Measurements from ENCODE around the gene ITGB4. TPM values are rescaled to one million over a fixed set of nuclear protein-coding genes. Genes with fewer than 3 reads are reported as not detected.

The ITGB4 gene
- polyA plus RNA-seq, 2 of the 4 experiments (the other 2 are of a cell fraction): 20.6 to 37.4 TPM

GRCh38 chr17:75679706-75680211 is 41.5 kb upstream of the ITGB4 start (continued):
- TF ChIP-seq ATOH8 (CRISPR knock-in tag; IDR thresholded peaks at IDR 0.05; ENCODE audit: low read depth) (no peak), PBX3 (IDR thresholded peaks at IDR 0.05) (peak; percentile 72; the same call in 1 of the 2 replicates), MAX (IDR thresholded peaks at IDR 0.05) (peak; percentile 76), REST (IDR thresholded peaks at IDR 0.05) (no peak), USF2 (IDR thresholded peaks at IDR 0.05) (no peak)

GRCh38 chr17:75680431-75680830 is 40.8 kb upstream of the ITGB4 start:
- TF ChIP-seq SMC3 (IDR thresholded peaks at IDR 0.05) (no peak), HOXA7 (CRISPR knock-in tag; IDR thresholded peaks at IDR 0.05) (0 out of 2 replicates have a peak, but pooled peaks have one; percentile 36), POLR2A (IDR thresholded peaks at IDR 0.05; ENCODE audit: low read length) (no peak)
- 86% methylated on average over 10 of the region's 10 CpGs for WGBS (ENCODE audit: missing lambda C conversion rate)
- FAIRE-seq (no peak), ATAC-seq (peak in 1 of 2 experiments; percentile 12; a peak in 2 of 6 replicates), DNase-seq (ENCODE audit: low read depth in 1 of 2, low spot score in 1 of 2) (no peak)
- CTCF ChIA-PET: interaction anchor here (0.7 to 19.2 kb wide), 19 partner anchors 8 to 198 kb away, joined by 3 to 148 read pairs (median 6); partner anchors contain the start of genes RECQL5 and SMIM5
- Histone ChIP-seq H3K27ac (peak overlapping the region; percentile 75 to 93), H3K4me1 (peaks cover 77% of the 10 kb centered on the region), H3K4me3 (no peak overlapping the region), H3K9me3 (no peaks in the 10 kb centered on the region), H3K4me2 (peak overlapping the region; percentile 63)
- POLR2A ChIA-PET: interaction anchor here (0.9 to 1.7 kb wide), 3 partner anchors 26 to 100 kb away, joined by 3 to 6 read pairs (median 3); no protein-coding TSS in a partner anchor

GRCh38 chr17:75681289-75681688 is 40.0 kb upstream of the ITGB4 start:
- ChIA-PET POLR2A (interaction anchor here (1.2 to 1.7 kb wide), 2 partner anchors 67 to 99 kb away, joined by 3 to 6 read pairs; no protein-coding TSS in a partner anchor), CTCF (interaction anchor here (0.7 to 19.2 kb wide), 4 partner anchors 7 to 60 kb away, joined by 3 to 148 read pairs (median 10); partner anchors contain the start of gene SMIM5)
- WGBS (ENCODE audit: missing lambda C conversion rate): 37% methylated on average over 3 of the region's 3 CpGs
- DNase-seq (ENCODE audit: low read depth in 1 of 2, low spot score in 1 of 2): no peak
- TF ChIP-seq SMC3 (IDR thresholded peaks at IDR 0.05) (0 out of 3 replicates have a peak, but pooled peaks have one; percentile 16), ZSCAN20 (CRISPR knock-in tag; IDR thresholded peaks at IDR 0.05) (no peak), FOXS1 (CRISPR knock-in tag; IDR thresholded peaks at IDR 0.05) (no peak), GATA3 (IDR thresholded peaks at IDR 0.05; ENCODE audit: borderline replicate concordance) (no peak)
- Histone ChIP-seq H3K4me1 (peaks cover 85% of the 10 kb centered on the region), H3K4me3 (no peak overlapping the region), H3K9me3 (no peaks in the 10 kb centered on the region), H3K4me2 (peak overlapping the region; percentile 63), H3K27ac (peak overlapping the region; percentile 75 to 93)
- ATAC-seq: peak; percentile 10 to 12; a peak in 2 of 6 replicates
- no peak for FAIRE-seq

- no peak for FAIRE-seq
- POLR2A ChIA-PET: interaction anchor here (0.6 to 1.7 kb wide), 5 partner anchors 10 to 227 kb away, joined by 3 to 11 read pairs (median 3); partner anchors contain the start of gene TMEM94
- DNase-seq (ENCODE audit: low read depth in 1 of 2, low spot score in 1 of 2): peak; percentile 80 to 81
- peak overlapping the region; percentile 64 for H3K4me2 ChIP-seq
- peaks cover 95% of the 10 kb centered on the region for H3K4me1 ChIP-seq
- CTCF ChIA-PET: interaction anchor here (0.7 to 19.2 kb wide), 12 partner anchors 9 to 211 kb away, joined by 3 to 148 read pairs (median 3); partner anchors contain the start of genes RECQL5, SAP30BP and SMIM5
- 19% methylated on average over 4 of the region's 4 CpGs for WGBS (ENCODE audit: missing lambda C conversion rate)
- H3K9me3 ChIP-seq: no peaks in the 10 kb centered on the region
- H3K27ac ChIP-seq: peak overlapping the region; percentile 86 to 93
- H3K4me3 ChIP-seq: no peak overlapping the region
- peak; percentile 62 to 72; a peak in 4 of 6 replicates for ATAC-seq
- 0 out of 2 replicates have a peak, but pooled peaks have one; percentile 34 for TF ChIP-seq MYC (IDR thresholded peaks at IDR 0.05; ENCODE audit: borderline replicate concordance, low read length)
- TF ChIP-seq EHF (CRISPR knock-in tag; IDR thresholded peaks at IDR 0.05): no peak
- no peak for TF ChIP-seq USF2 (IDR thresholded peaks at IDR 0.05)
- TF ChIP-seq JUN (IDR thresholded peaks at IDR 0.05): 0 out of 5 replicates have a peak, but pooled peaks of 1 of the 2 experiments have one; percentile 16
- 0 out of 2 replicates have a peak, but pooled peaks have one; percentile 18 for TF ChIP-seq ZNF302 (CRISPR knock-in tag; IDR thresholded peaks at IDR 0.05)
- no peak for TF ChIP-seq ZSCAN20 (CRISPR knock-in tag; IDR thresholded peaks at IDR 0.05)
- peak; percentile 70 for TF ChIP-seq MAX (IDR thresholded peaks at IDR 0.05)
- no peak for TF ChIP-seq ZFP36 (IDR thresholded peaks at IDR 0.05; ENCODE audit: borderline replicate concordance, partially characterized antibody)
- 0 out of 2 replicates have a peak, but pooled peaks have one; percentile 15 for TF ChIP-seq HOXB5 (CRISPR knock-in tag; IDR thresholded peaks at IDR 0.05)
- peak in 1 of 2 experiments; percentile 19; a peak in 1 of 5 replicates for TF ChIP-seq RAD21 (conservative IDR thresholded peaks at IDR 0.05 in 1 of 2, IDR thresholded peaks at IDR 0.05 in 1 of 2)
- no peak for TF ChIP-seq RCOR1 (IDR thresholded peaks at IDR 0.05; ENCODE audit: low read depth, low read length)
- TF ChIP-seq HOXA7 (CRISPR knock-in tag; IDR thresholded peaks at IDR 0.05): 0 out of 2 replicates have a peak, but pooled peaks have one; percentile 72
- no peak for TF ChIP-seq KDM5A (IDR thresholded peaks at IDR 0.05)
These were observed 37.7 kb upstream of the ITGB4 start for GRCh38 chr17:75683583-75683982.
